ENCODE results near the gene PRPS1. TPM values are rescaled to one million over a fixed set of nuclear protein-coding genes. Genes with fewer than 3 reads are reported as not detected.
"Not testable (repeated sequence)": the region's sequence is repeated elsewhere in the genome, so short reads cannot be mapped to it uniquely, and the experiment has no call there.

The PRPS1 gene
- total and polyA plus RNA-seq, 4 donors: 11.7 to 42.0 (median 33.0) TPM

DNA sequence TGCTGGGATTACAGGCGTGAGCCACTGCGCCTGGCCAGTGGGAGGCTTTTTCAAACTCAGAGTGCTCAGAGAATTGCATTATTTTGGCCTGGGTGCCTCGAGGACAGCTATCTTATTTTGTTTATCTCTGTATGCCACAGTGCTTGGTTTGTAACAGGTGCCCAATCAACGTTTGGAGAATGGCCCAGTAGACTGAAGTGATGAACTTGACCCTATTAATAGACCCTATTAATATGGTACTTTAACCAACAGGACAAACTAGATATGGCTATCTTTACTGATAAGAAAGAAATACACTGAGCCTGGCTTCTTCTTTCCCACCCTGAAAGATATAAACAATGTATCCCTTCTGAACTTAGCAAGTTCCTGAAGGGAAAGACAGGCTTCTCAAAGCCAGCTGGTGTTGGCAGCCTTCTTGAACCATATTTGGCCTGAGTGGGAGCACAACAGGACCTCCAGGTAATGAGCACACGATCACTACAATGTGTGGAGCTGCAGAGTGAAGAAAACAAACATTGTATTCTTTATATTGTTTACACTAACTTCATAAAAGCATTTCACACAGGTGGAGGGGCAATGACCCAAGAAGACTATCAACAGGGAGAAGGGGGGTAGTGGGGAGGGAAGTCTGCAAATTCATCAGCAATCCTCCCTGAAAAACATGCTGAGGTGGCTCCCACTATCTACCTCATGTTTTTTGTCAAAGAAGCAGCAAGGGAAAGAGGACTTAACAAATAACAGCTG lies 41.7 kb downstream of the PRPS1 start:
- Histone ChIP-seq H3K27ac (ENCODE audit: low read depth in 1 of 2, low read length in 1 of 2) (no peak overlapping the region), H3K4me3 (no peak overlapping the region), H3K4me1 (ENCODE audit: control insufficient read depth in 5 of 5, insufficient read depth in 5 of 5, low read length in 5 of 5) (peaks cover 0 to 15% (median 4%) of the 10 kb centered on the region in 5 donors), H3K9ac (ENCODE audit: insufficient read depth in 1 of 2, low read length in 2 of 2) (no peak overlapping the region), H3K36me3 (ENCODE audit: control insufficient read depth in 4 of 4, insufficient read depth in 4 of 4, low read length in 4 of 4) (no peaks in the 10 kb centered on the region), H3K9me3 (ENCODE audit: control insufficient read depth in 4 of 4, insufficient read depth in 3 of 4, low read length in 3 of 4) (no peaks in the 10 kb centered on the region), H3K27me3 (ENCODE audit: control insufficient read depth in 3 of 3, insufficient read depth in 3 of 3, low read length in 2 of 3) (peaks cover 0 to 9% (median 3%) of the 10 kb centered on the region in 3 donors)
- ATAC-seq (ENCODE audit: insufficient read depth, low FRiP score) (no peak), DNase-seq (no peak)
- TF ChIP-seq, protein P1, sequence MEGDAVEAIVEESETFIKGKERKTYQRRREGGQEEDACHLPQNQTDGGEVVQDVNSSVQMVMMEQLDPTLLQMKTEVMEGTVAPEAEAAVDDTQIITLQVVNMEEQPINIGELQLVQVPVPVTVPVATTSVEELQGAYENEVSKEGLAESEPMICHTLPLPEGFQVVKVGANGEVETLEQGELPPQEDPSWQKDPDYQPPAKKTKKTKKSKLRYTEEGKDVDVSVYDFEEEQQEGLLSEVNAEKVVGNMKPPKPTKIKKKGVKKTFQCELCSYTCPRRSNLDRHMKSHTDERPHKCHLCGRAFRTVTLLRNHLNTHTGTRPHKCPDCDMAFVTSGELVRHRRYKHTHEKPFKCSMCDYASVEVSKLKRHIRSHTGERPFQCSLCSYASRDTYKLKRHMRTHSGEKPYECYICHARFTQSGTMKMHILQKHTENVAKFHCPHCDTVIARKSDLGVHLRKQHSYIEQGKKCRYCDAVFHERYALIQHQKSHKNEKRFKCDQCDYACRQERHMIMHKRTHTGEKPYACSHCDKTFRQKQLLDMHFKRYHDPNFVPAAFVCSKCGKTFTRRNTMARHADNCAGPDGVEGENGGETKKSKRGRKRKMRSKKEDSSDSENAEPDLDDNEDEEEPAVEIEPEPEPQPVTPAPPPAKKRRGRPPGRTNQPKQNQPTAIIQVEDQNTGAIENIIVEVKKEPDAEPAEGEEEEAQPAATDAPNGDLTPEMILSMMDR (IDR thresholded peaks at IDR 0.05; ENCODE audit: control extremely low read depth, extremely low read depth): no peak
- WGBS, 2 donors: 53 to 72% methylated on average over 5 of the region's 5 CpGs

DNA sequence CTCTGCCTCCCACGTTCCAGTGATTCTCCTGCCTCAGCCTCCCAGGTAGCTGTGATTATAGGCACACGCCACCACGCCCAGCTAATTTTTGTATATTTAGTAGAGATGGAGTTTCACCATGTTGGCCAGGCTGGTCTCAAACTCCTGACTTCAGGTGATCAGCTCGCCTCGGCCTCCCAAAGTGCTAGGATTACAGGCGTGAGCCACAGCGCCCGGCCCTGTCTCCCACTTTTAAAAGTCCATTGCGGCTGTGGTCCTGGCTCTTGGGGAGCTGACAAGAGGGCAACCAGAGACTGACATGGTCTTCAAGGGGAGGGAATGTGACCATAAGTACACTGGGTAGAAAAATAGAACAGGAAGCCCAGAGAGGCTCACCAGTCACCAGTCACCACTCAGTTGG lies 42.9 kb downstream of the PRPS1 start:
- H3K9ac ChIP-seq (ENCODE audit: insufficient read depth in 1 of 2, low read length in 2 of 2); H3K9me3 ChIP-seq (ENCODE audit: control insufficient read depth in 4 of 4, insufficient read depth in 3 of 4, low read length in 3 of 4); H3K27me3 ChIP-seq (ENCODE audit: control insufficient read depth in 3 of 3, insufficient read depth in 3 of 3, low read length in 2 of 3); H3K36me3 ChIP-seq (ENCODE audit: control insufficient read depth in 4 of 4, insufficient read depth in 4 of 4, low read length in 4 of 4); DNase-seq; H3K27ac ChIP-seq (ENCODE audit: low read depth in 1 of 2, low read length in 1 of 2); H3K4me3 ChIP-seq; ATAC-seq (ENCODE audit: insufficient read depth, low FRiP score): not testable (repeated sequence)
- 87 to 95% methylated on average over 9 of the region's 9 CpGs for WGBS, 2 donors
- H3K4me1 ChIP-seq (ENCODE audit: control insufficient read depth in 5 of 5, insufficient read depth in 5 of 5, low read length in 5 of 5): peaks cover 0 to 20% (median 6%) of the 10 kb centered on the region in 5 donors

DNA sequence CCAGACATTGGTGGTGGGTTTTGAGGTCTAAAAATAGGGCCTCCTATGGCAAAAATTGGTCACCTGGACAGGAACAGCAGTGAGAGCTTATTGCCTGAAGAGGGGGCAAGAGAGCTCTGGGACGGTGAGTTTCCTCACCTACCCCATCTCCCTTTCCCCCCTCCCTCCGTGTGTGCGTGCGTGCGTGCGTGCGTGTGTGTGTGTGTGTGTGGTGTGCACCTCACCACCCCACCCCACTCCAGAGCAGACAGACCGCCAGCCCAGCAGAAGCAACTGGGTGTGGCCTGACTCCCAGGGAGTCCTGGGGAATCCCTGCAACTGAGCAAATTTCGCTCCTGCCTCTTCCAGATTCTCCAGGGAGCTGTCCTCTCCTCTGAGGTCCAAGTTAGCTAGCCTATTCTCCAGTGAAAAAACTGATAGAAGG lies 44.7 kb downstream of the PRPS1 start:
- Histone ChIP-seq H3K9ac (ENCODE audit: insufficient read depth in 1 of 2, low read length in 2 of 2) (no peak overlapping the region), H3K4me3 (no peak overlapping the region), H3K27me3 (ENCODE audit: control insufficient read depth in 3 of 3, insufficient read depth in 3 of 3, low read length in 2 of 3) (peaks cover 0 to 9% (median 7%) of the 10 kb centered on the region in 3 donors), H3K36me3 (ENCODE audit: control insufficient read depth in 4 of 4, insufficient read depth in 4 of 4, low read length in 4 of 4) (no peaks in the 10 kb centered on the region), H3K9me3 (ENCODE audit: control insufficient read depth in 4 of 4, insufficient read depth in 3 of 4, low read length in 3 of 4) (no peaks in the 10 kb centered on the region), H3K27ac (ENCODE audit: low read depth in 1 of 2, low read length in 1 of 2) (peak overlapping the region; percentile 74 to 94), H3K4me1 (ENCODE audit: control insufficient read depth in 5 of 5, insufficient read depth in 5 of 5, low read length in 5 of 5) (peaks cover 0 to 25% (median 6%) of the 10 kb centered on the region in 5 donors)
- ATAC-seq (ENCODE audit: insufficient read depth, low FRiP score) (peak; percentile 49), DNase-seq (peak; percentile 41 to 57 (median 43))
- 9 to 10% methylated on average over 8 to 9 of the region's 9 CpGs for WGBS, 2 donors
- TF ChIP-seq, protein P1 (IDR thresholded peaks at IDR 0.05; ENCODE audit: control extremely low read depth, extremely low read depth): peak; percentile 53

DNA sequence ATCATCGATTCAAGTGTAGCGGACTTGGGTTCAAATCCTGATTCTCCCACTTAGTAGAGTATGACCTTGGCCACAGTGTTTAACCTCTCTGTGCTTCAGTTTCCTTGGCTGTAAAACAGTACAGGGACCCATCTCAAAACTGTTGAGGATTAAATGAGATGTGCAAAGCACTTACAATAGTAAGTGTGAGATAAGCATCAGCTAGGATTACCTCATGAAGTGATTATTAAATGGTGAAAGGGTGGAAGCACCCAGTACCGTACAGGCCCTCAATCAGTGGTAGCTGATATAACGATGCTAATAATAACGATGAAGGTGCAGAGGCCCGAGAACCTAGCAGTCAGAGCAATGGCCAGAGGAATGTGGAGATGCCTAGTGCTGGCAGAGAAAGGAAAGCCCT lies 45.1 kb downstream of the PRPS1 start:
- H3K9ac ChIP-seq (ENCODE audit: insufficient read depth in 1 of 2, low read length in 2 of 2): peak overlapping the region in 1 of 2 donors; percentile 32
- no peak for ATAC-seq (ENCODE audit: insufficient read depth, low FRiP score)
- H3K27ac ChIP-seq (ENCODE audit: low read depth in 1 of 2, low read length in 1 of 2): peak overlapping the region; percentile 74 to 94
- H3K9me3 ChIP-seq (ENCODE audit: control insufficient read depth in 4 of 4, insufficient read depth in 3 of 4, low read length in 3 of 4): no peaks in the 10 kb centered on the region
- TF ChIP-seq, protein P1 (IDR thresholded peaks at IDR 0.05; ENCODE audit: control extremely low read depth, extremely low read depth): no peak
- H3K36me3 ChIP-seq (ENCODE audit: control insufficient read depth in 4 of 4, insufficient read depth in 4 of 4, low read length in 4 of 4): no peaks in the 10 kb centered on the region
- DNase-seq: no peak
- H3K27me3 ChIP-seq (ENCODE audit: control insufficient read depth in 3 of 3, insufficient read depth in 3 of 3, low read length in 2 of 3): peaks cover 0 to 9% (median 7%) of the 10 kb centered on the region in 3 donors
- H3K4me1 ChIP-seq (ENCODE audit: control insufficient read depth in 5 of 5, insufficient read depth in 5 of 5, low read length in 5 of 5): peaks cover 0 to 25% (median 6%) of the 10 kb centered on the region in 5 donors
- 52 to 61% methylated on average over 6 of the region's 6 CpGs for whole genome bisulfite sequencing, 2 donors
- H3K4me3 ChIP-seq: no peak overlapping the region
